Activated CD4-positive, alpha-beta T cell treated with anti-CD3 and anti-CD28 coated beads, Interleukin-10, Interleukin-2, amounts not matched to agents 100 ng/mL and 50 ng/mL, durations not matched to agents 16 hours and 8 hours (primary cell): ENCODE data around the gene TMEM51.

Source experiments
- DNase-seq: peaks from one replicate; pipeline ENCODE4 v3.0.0-alpha.2; 2020

The TMEM51 gene

GRCh38 chr1:15222653-15223303 is 69.2 kb downstream of the TMEM51 start:
- DNase-seq = no peak

GRCh38 chr1:15224259-15224869 is 70.8 kb downstream of the TMEM51 start:
- DNase-seq = no peak

GRCh38 chr1:15224974-15225373 is 71.4 kb downstream of the TMEM51 start:
- DNase-seq = no peak

GRCh38 chr1:15225461-15225860 is 71.9 kb downstream of the TMEM51 start:
- no peak for DNase-seq

GRCh38 chr1:15226388-15227255 is 73.1 kb downstream of the TMEM51 start:
- DNase-seq = no peak

GRCh38 chr1:15229707-15230131 is 76.2 kb downstream of the TMEM51 start:
- DNase-seq = no peak

- peak; percentile 84 for DNase-seq
These were observed 78.2 kb downstream of the TMEM51 start for GRCh38 chr1:15231714-15232201.

- DNase-seq = no peak
These were observed 80.1 kb downstream of the TMEM51 start for GRCh38 chr1:15233689-15234088.

- DNase-seq = no peak
These were observed 82.8 kb downstream of the TMEM51 start for GRCh38 chr1:15236321-15236721.

- no peak for DNase-seq
These were observed 83.2 kb downstream of the TMEM51 start for GRCh38 chr1:15236746-15237145.

GRCh38 chr1:15238789-15239188 is 85.2 kb downstream of the TMEM51 start:
- DNase-seq = no peak

GRCh38 chr1:15242766-15243165 is 89.2 kb downstream of the TMEM51 start:
- no peak for DNase-seq

GRCh38 chr1:15243275-15244043 is 89.9 kb downstream of the TMEM51 start:
- DNase-seq = no peak

- no peak for DNase-seq
These were observed 91.3 kb downstream of the TMEM51 start for GRCh38 chr1:15244813-15245212.

- no peak for DNase-seq
These were observed 92.2 kb downstream of the TMEM51 start for GRCh38 chr1:15245593-15246360.

- DNase-seq = peak; percentile 59
These were observed 93.5 kb downstream of the TMEM51 start, which contains the start of gene FHAD1 for GRCh38 chr1:15246960-15247614. FHAD1 (plus strand) TSS chr1:15247223; CDS start chr1:15251785, 4,562 bp downstream.

GRCh38 chr1:15248216-15248615 is 94.7 kb downstream of the TMEM51 start:
- DNase-seq = peak; percentile 37

- peak; percentile 86 for DNase-seq
These were observed 95.5 kb downstream of the TMEM51 start for GRCh38 chr1:15249081-15249480.

GRCh38 chr1:15251857-15252835 is 98.6 kb downstream of the TMEM51 start:
- DNase-seq = no peak

- no peak for DNase-seq
These were observed 101.0 kb downstream of the TMEM51 start for GRCh38 chr1:15254559-15254958.
